HepG2 (cell line): ENCODE data around the gene ATP6V0E1. TPM values are rescaled to one million over a fixed set of nuclear protein-coding genes. Genes with fewer than 3 reads are reported as not detected.

ENCODE experiments used
- ATM ChIP-seq: fragments of 450-650 bp; IDR thresholded peaks from 2 replicates; pipeline ENCODE4 v1.7.1; 2017; ENCODE audit warnings: mild to moderate bottlenecking, borderline replicate concordance
- GLI4 ChIP-seq: sonication (generic); formaldehyde crosslinking; IDR thresholded peaks from 2 replicates; pipeline ENCODE4 v1.5.1; 2020; ENCODE audit warnings: missing genetic modification reagents, mild to moderate bottlenecking, moderate library complexity, borderline replicate concordance
- GMEB2 ChIP-seq: IDR thresholded peaks from 2 replicates; pipeline ENCODE4 v1.6.1; 2016; ENCODE audit warnings: missing biosample characterization, missing genetic modification reagents, low read depth
- MEIS1 ChIP-seq: sonication (generic); formaldehyde crosslinking; IDR thresholded peaks from 2 replicates; pipeline ENCODE4 v1.9.0; 2021; ENCODE audit warnings: mild to moderate bottlenecking, missing genetic modification reagents, moderate library complexity, borderline replicate concordance
- NFKB2 ChIP-seq: sonication (generic); formaldehyde crosslinking; IDR thresholded peaks from 2 replicates; pipeline ENCODE4 v1.4.0; 2020; ENCODE audit warnings: missing genetic modification reagents, borderline replicate concordance
- SNAPC5 ChIP-seq: sonication (generic); formaldehyde crosslinking; IDR thresholded peaks from 2 replicates; pipeline ENCODE4 v1.8.1; 2023; ENCODE audit warnings: mild to moderate bottlenecking, missing genetic modification reagents, borderline replicate concordance
- ZNF660 ChIP-seq: sonication (generic); formaldehyde crosslinking; IDR thresholded peaks from 2 replicates; pipeline ENCODE4 v1.5.1; 2020; ENCODE audit warnings: mild to moderate bottlenecking, low read depth, missing genetic modification reagents, borderline replicate concordance
- polyA plus RNA-seq, 8 experiments: library from polyadenylated mRNA; depleted of rRNA in 3 of 8; stranded (reverse) in 7 of 8; unstranded in 1 of 8; fragments of >200 nt; fragmentation: Illumina TruSeq in 4 of 8; extraction: Trizol in 4 of 8; gene quantifications; 2 replicates each; pipeline versions ENCODE4 v1.2.1 to v1.2.3, GENCODE V29; 2011 to 2016; ENCODE audit warnings: low read depth in 4 of 8, missing spikeins in 1 of 8, mixed read lengths in 1 of 8; ENCODE audit not compliant: insufficient read depth in 1 of 8
- total RNA-seq, 5 experiments: library from RNA; depleted of rRNA; stranded (reverse); fragments of >200 nt; fragmentation: Illumina TruSeq; extraction: Trizol; gene quantifications; 2 replicates each; pipeline ENCODE4 v1.2.3, GENCODE V29; 2016; ENCODE audit warnings: low read depth in 1 of 5
- TF ChIP-seq, protein P1 (sequence below): sonication (generic); formaldehyde crosslinking; IDR thresholded peaks from 2 replicates; pipeline ENCODE4 v1.5.0; 2020; ENCODE audit warnings: mild to moderate bottlenecking, missing genetic modification reagents, borderline replicate concordance

The ATP6V0E1 gene
- total and polyA plus RNA-seq, 2 of the 13 experiments (the other 11 are each of a cell fraction or from before 2014, with no cell fraction given): 143 to 215 TPM

DNA sequence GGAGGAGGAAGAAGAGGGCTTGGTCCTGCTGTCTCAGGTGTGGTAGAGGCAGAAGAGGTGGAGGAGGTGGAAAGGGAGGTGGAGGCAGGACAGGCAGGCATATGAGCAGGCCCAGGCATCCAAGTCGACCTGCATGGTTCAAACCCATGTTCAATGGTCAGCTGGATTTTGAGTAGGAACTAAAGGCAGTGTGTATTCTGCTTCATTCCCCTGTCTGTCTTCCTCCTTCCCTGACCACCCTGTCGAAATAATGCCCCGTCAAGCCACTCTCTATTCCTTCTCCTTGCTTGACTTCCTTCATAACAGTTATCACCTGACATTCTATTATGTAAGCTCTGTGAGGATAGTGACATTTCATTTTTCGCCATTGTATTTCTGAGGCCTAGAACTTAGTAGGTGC, 34.8 kb downstream of the ATP6V0E1 start (continued):
- TF ChIP-seq MEIS1 (CRISPR knock-in tag) (no peak), ATM (no peak), ZNF660 (no peak), GMEB2 (CRISPR knock-in tag) (no peak), NFKB2 (no peak), GLI4 (no peak), SNAPC5 (CRISPR knock-in tag) (no peak)
- TF ChIP-seq, protein P1, sequence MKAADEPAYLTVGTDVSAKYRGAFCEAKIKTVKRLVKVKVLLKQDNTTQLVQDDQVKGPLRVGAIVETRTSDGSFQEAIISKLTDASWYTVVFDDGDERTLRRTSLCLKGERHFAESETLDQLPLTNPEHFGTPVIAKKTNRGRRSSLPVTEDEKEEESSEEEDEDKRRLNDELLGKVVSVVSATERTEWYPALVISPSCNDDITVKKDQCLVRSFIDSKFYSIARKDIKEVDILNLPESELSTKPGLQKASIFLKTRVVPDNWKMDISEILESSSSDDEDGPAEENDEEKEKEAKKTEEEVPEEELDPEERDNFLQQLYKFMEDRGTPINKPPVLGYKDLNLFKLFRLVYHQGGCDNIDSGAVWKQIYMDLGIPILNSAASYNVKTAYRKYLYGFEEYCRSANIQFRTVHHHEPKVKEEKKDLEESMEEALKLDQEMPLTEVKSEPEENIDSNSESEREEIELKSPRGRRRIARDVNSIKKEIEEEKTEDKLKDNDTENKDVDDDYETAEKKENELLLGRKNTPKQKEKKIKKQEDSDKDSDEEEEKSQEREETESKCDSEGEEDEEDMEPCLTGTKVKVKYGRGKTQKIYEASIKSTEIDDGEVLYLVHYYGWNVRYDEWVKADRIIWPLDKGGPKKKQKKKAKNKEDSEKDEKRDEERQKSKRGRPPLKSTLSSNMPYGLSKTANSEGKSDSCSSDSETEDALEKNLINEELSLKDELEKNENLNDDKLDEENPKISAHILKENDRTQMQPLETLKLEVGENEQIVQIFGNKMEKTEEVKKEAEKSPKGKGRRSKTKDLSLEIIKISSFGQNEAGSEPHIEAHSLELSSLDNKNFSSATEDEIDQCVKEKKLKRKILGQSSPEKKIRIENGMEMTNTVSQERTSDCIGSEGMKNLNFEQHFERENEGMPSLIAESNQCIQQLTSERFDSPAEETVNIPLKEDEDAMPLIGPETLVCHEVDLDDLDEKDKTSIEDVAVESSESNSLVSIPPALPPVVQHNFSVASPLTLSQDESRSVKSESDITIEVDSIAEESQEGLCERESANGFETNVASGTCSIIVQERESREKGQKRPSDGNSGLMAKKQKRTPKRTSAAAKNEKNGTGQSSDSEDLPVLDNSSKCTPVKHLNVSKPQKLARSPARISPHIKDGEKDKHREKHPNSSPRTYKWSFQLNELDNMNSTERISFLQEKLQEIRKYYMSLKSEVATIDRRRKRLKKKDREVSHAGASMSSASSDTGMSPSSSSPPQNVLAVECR (CRISPR knock-in tag): no peak
